Naive thymus-derived CD4-positive, alpha-beta T cell (primary cell): ENCODE data around the gene C2. TPM values are rescaled to one million over a fixed set of nuclear protein-coding genes. Genes with fewer than 3 reads are reported as not detected.
A peak's percentile ranks its signal among the peaks of the same experiment; 100 is the strongest.

ENCODE experiments used
- ATAC-seq: fragments of 150-1000 bp; cut with Tn5 transposase; 2 replicates; pipeline ENCODE4 v1.10.0; 2021; ENCODE audit warnings: mild to moderate bottlenecking, moderate library complexity
- CTCF ChIA-PET: fragments of 350-600 bp; sonication (Branson Sonifier 250); formaldehyde crosslinking; loops from one replicate; lab custom pipeline; 2021; ENCODE audit warnings: antibody characterized with exemption; lab: Charles Lee
- POLR2A ChIA-PET: fragments of 350-600 bp; sonication (Branson Sonifier 250); formaldehyde crosslinking; loops from one replicate; lab custom pipeline; 2021; ENCODE audit warnings: antibody characterized with exemption, inconsistent platforms; lab: Charles Lee
- DNase-seq, 9 donors: peaks; one replicate each; pipeline versions ENCODE4 v3.0.0 to v3.0.0-alpha.2; 2020 to 2022; ENCODE audit warnings: mixed read lengths in 1 of 9
- H3K27ac ChIP-seq: one replicate; pipeline ENCODE4 v1.7.0; 2013; ENCODE audit warnings: mild to moderate bottlenecking, low read depth, low read length, moderate library complexity
- H3K27me3 ChIP-seq, 2 donors: one replicate each; pipeline ENCODE4 v1.7.0; 2013; ENCODE audit warnings: low read length in 2 of 2, mild to moderate bottlenecking in 2 of 2, moderate library complexity in 2 of 2; ENCODE audit not compliant: control insufficient read depth in 2 of 2, insufficient read depth in 2 of 2
- H3K36me3 ChIP-seq, 3 experiments: 1 replicate in 2 of 3; 2 replicates in 1 of 3; pipeline ENCODE4 v1.7.0; 2013; ENCODE audit warnings: low read length in 3 of 3, mild to moderate bottlenecking in 3 of 3, moderate library complexity in 1 of 3; ENCODE audit not compliant: insufficient read depth in 3 of 3, control insufficient read depth in 2 of 3
- H3K4me1 ChIP-seq, 2 donors: one replicate each; pipeline ENCODE4 v1.7.0; 2013; ENCODE audit warnings: low read length in 2 of 2, mild to moderate bottlenecking in 2 of 2, moderate library complexity in 1 of 2; ENCODE audit not compliant: control insufficient read depth in 2 of 2, insufficient read depth in 2 of 2
- H3K4me3 ChIP-seq: 2 replicates; pipeline ENCODE4 v1.7.0; 2013; ENCODE audit warnings: mild to moderate bottlenecking, low read length
- H3K9me3 ChIP-seq, 3 experiments: 1 replicate in 2 of 3; 2 replicates in 1 of 3; pipeline ENCODE4 v1.7.0; 2013; ENCODE audit warnings: low read length in 3 of 3; ENCODE audit not compliant: control insufficient read depth in 2 of 3
- H3K27ac Mint-ChIP-seq, 9 donors: one replicate each; pipeline ENCODE4 v1.8.0; 2020 to 2022; ENCODE audit warnings: mixed read lengths in 9 of 9, mild to moderate bottlenecking in 8 of 9, moderate library complexity in 5 of 9, inconsistent platforms in 2 of 9
- H3K27me3 Mint-ChIP-seq, 5 donors: one replicate each; pipeline ENCODE4 v1.8.0; 2021 to 2022; ENCODE audit warnings: mixed read lengths in 5 of 5, mild to moderate bottlenecking in 1 of 5
- H3K36me3 Mint-ChIP-seq, 5 donors: one replicate each; pipeline ENCODE4 v1.8.0; 2020 to 2022; ENCODE audit warnings: mixed read lengths in 5 of 5, mild to moderate bottlenecking in 3 of 5, inconsistent platforms in 1 of 5
- H3K4me1 Mint-ChIP-seq, 7 donors: one replicate each; pipeline ENCODE4 v1.8.0; 2020 to 2022; ENCODE audit warnings: mixed read lengths in 7 of 7, mild to moderate bottlenecking in 3 of 7, inconsistent platforms in 1 of 7
- H3K4me3 Mint-ChIP-seq, 10 donors: one replicate each; pipeline ENCODE4 v1.8.0; 2020 to 2022; ENCODE audit warnings: mild to moderate bottlenecking in 10 of 10, mixed read lengths in 10 of 10, moderate library complexity in 6 of 10, inconsistent platforms in 2 of 10
- H3K9me3 Mint-ChIP-seq, 11 donors: one replicate each; pipeline ENCODE4 v1.8.0; 2020 to 2022; ENCODE audit warnings: mixed read lengths in 11 of 11, mild to moderate bottlenecking in 4 of 11, inconsistent platforms in 1 of 11, moderate library complexity in 1 of 11
- intact Hi-C, 2 donors: fragments of 100-400 bp; cut with micrococcal nuclease; formaldehyde crosslinking; loops; one replicate each; pipeline ENCODE4 v1.15.1; 2023
- polyA plus RNA-seq, 2 donors: library from polyadenylated mRNA; unstranded; fragments of 300-500 nt; fragmentation: Illumina TruSeq; gene quantifications; one replicate each; pipeline ENCODE4 v1.2.3, GENCODE V29; 2021
- total RNA-seq, 6 experiments: library from RNA in 5 of 6; stranded (reverse) in 5 of 6; gene quantifications; 1 replicate in 5 of 6; 2 replicates in 1 of 6; pipeline ENCODE4 v1.2.3 and lab custom pipeline; 2021 to 2026

The C2 gene
- total and polyA plus RNA-seq, 7 experiments from 2014 or later = 0.10 to 8.2 (median 2.1) TPM; not detected in 1

- DNase-seq (no peak), ATAC-seq (no peak)
- H3K9me3 ChIP-seq = no peaks in the 10 kb centered on the region
- H3K27ac ChIP-seq = no peak overlapping the region
- POLR2A ChIA-PET = no interaction called here
- peaks cover 0 to 5% (median 0%) of the 10 kb centered on the region in 7 donors for H3K4me1 Mint-ChIP-seq
- CTCF ChIA-PET = interaction anchor here (0.6 kb wide), 1 partner anchor 268 kb away, joined by 4 read pairs; no protein-coding TSS in a partner anchor
- H3K36me3 ChIP-seq = peaks cover 5 to 29% (median 7%) of the 10 kb centered on the region in 3 experiments
- H3K4me3 Mint-ChIP-seq = no peak overlapping the region
- H3K27ac Mint-ChIP-seq = peak overlapping the region in 4 of 9 donors; percentile 36 to 83 (median 70)
- no peaks in the 10 kb centered on the region for H3K4me1 ChIP-seq
- peaks cover 0 to 4% (median 0%) of the 10 kb centered on the region in 5 donors for H3K27me3 Mint-ChIP-seq
- intact Hi-C loops = no loop called here
- no peaks in the 10 kb centered on the region for H3K9me3 Mint-ChIP-seq
- H3K4me3 ChIP-seq = no peak overlapping the region
- H3K36me3 Mint-ChIP-seq = peaks cover 2 to 6% (median 3%) of the 10 kb centered on the region in 5 donors
- no peaks in the 10 kb centered on the region for H3K27me3 ChIP-seq
Observed at GRCh38 chr6:31948306-31948705, 20.8 kb downstream of the C2 start.

GRCh38 chr6:31948753-31949413 is 21.4 kb downstream of the C2 start:
- intact Hi-C loops = no loop called here
- no peak for DNase-seq

DNA sequence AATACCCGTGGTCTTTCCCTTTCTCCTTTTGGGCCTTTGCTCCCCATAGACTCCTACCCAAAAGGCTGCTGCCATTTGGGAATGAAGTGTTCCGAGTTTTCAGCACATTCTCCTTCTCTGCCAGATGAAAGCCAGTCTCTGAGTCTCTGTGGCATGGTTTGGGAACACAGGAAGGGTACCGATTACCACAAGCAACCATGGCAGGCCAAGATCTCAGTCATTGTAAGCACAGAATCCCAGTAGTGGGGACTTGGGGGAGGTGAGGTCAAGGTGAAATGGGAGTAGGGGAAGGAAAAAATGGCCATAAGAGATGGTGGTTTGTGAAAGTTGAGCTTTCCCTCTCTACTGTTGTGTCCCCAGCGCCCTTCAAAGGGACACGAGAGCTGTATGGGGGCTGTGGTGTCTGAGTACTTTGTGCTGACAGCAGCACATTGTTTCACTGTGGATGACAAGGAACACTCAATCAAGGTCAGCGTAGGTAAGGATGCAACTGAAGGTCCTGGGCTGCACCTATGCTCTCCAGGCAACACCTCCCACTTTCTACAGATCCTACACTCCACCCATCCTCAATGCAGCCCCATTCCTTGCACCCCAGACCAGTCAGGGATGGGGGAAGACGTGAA is 22.5 kb downstream of the C2 start:
- DNase-seq = no peak
- H3K36me3 ChIP-seq = peaks cover 11 to 47% (median 20%) of the 10 kb centered on the region in 3 experiments
- ChIA-PET POLR2A (interaction anchor here (0.7 kb wide), 2 partner anchors 9 to 59 kb away, joined by 3 to 4 read pairs; partner anchors contain the start of gene SKIC2), CTCF (interaction anchor here (0.6 to 0.9 kb wide), 3 partner anchors 10 to 202 kb away, joined by 3 to 7 read pairs (median 4); no protein-coding TSS in a partner anchor)
- Mint-ChIP-seq H3K36me3 (peaks cover 11 to 23% (median 17%) of the 10 kb centered on the region in 5 donors), H3K4me1 (peaks cover 0 to 5% (median 0%) of the 10 kb centered on the region in 7 donors), H3K27ac (peak overlapping the region in 6 of 9 donors; percentile 1 to 74 (median 24)), H3K27me3 (peaks cover 0 to 4% (median 0%) of the 10 kb centered on the region in 5 donors), H3K4me3 (no peak overlapping the region), H3K9me3 (no peaks in the 10 kb centered on the region)
- no peaks in the 10 kb centered on the region for H3K4me1 ChIP-seq
- H3K27ac ChIP-seq = no peak overlapping the region
- intact Hi-C loops = no loop called here
- H3K9me3 ChIP-seq = no peaks in the 10 kb centered on the region
- H3K4me3 ChIP-seq = no peak overlapping the region
- ATAC-seq = no peak
- H3K27me3 ChIP-seq = no peaks in the 10 kb centered on the region

More at GRCh38 chr6:31948753-31949413, 21.4 kb downstream of the C2 start:
- H3K27ac Mint-ChIP-seq = peak overlapping the region in 8 of 9 donors; percentile 4 to 74 (median 57)
- no peaks in the 10 kb centered on the region for H3K9me3 ChIP-seq
- ChIA-PET CTCF (no interaction called here), POLR2A (no interaction called here)
- peaks cover 3 to 11% (median 9%) of the 10 kb centered on the region in 5 donors for H3K36me3 Mint-ChIP-seq
- no peaks in the 10 kb centered on the region for H3K4me1 ChIP-seq
- ATAC-seq = peak; percentile 45
- H3K9me3 Mint-ChIP-seq = no peaks in the 10 kb centered on the region
- H3K4me3 Mint-ChIP-seq = no peak overlapping the region
- H3K36me3 ChIP-seq = peaks cover 5 to 35% (median 11%) of the 10 kb centered on the region in 3 experiments
- peaks cover 0 to 5% (median 0%) of the 10 kb centered on the region in 7 donors for H3K4me1 Mint-ChIP-seq
- H3K27me3 ChIP-seq = no peaks in the 10 kb centered on the region
- no peak overlapping the region for H3K4me3 ChIP-seq
- peak overlapping the region; percentile 20 for H3K27ac ChIP-seq
- peaks cover 0 to 4% (median 0%) of the 10 kb centered on the region in 5 donors for H3K27me3 Mint-ChIP-seq

DNA sequence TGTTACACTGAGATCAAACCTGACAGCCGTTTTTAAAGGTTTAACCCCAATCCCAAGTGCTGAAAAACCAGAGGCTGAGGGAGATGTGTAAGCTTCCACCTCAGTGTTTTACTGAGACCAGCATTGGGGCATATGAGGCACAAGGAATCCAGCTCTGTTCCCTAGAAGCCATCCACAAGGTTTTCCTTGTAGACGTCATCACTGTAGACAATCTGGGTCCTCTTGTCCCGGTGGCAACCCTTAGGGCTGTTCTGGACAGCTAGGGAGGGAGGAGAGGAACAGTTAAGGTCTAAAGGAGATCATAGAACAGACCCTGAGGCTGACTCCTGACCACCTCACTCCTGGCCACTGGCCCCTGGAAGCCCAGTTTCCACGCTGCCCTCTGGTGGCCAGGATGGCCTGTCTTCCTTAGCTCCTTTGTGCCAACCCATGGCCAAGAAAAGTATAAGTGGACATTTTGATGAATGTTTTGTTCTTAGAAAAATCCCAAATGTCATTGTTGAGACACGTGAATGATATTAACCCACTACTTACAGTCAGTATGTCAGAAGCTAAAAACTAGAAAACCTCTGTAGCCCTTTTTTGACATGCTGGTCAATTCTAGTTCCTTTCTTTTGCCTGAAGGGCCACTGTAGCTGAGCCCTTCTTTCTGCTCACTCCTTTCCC is 24.8 kb downstream of the C2 start:
- no peak overlapping the region for H3K4me3 ChIP-seq
- no peaks in the 10 kb centered on the region for H3K9me3 ChIP-seq
- H3K27ac Mint-ChIP-seq = peak overlapping the region in 3 of 9 donors; percentile 51 to 61 (median 52)
- no peak overlapping the region for H3K27ac ChIP-seq
- H3K9me3 Mint-ChIP-seq = no peaks in the 10 kb centered on the region
- no peaks in the 10 kb centered on the region for H3K4me1 ChIP-seq
- peaks cover 2 to 7% (median 4%) of the 10 kb centered on the region in 7 donors for H3K4me1 Mint-ChIP-seq
- H3K27me3 ChIP-seq = no peaks in the 10 kb centered on the region
- H3K4me3 Mint-ChIP-seq = no peak overlapping the region
- no peaks in the 10 kb centered on the region for H3K27me3 Mint-ChIP-seq
- H3K36me3 ChIP-seq = peaks cover 20 to 65% (median 23%) of the 10 kb centered on the region in 3 experiments
- CTCF ChIA-PET = interaction anchor here (0.6 to 1.7 kb wide), 10 partner anchors 8 to 224 kb away, joined by 3 to 5 read pairs (median 4); partner anchors contain the start of genes DDAH2, EHMT2 and HSPA1B
- ATAC-seq (peak; percentile 67), DNase-seq (peak in 1 of 9 donors; percentile 53)
- POLR2A ChIA-PET = interaction anchor here (0.5 to 1.2 kb wide), 3 partner anchors 19 to 249 kb away, joined by 3 to 6 read pairs (median 3); partner anchors contain the start of gene ABHD16A
- intact Hi-C loops = loop anchor here in 1 of 2 donors (1.0 kb wide), 1 partner anchor 406 kb away; the partner anchor contains the start of gene ATP6V1G2
- peaks cover 16 to 25% (median 18%) of the 10 kb centered on the region in 5 donors for H3K36me3 Mint-ChIP-seq

GRCh38 chr6:31952890-31953289 is 25.4 kb downstream of the C2 start:
- Mint-ChIP-seq H3K27me3 (no peaks in the 10 kb centered on the region), H3K4me3 (no peak overlapping the region), H3K9me3 (no peaks in the 10 kb centered on the region), H3K36me3 (peaks cover 16 to 25% (median 18%) of the 10 kb centered on the region in 5 donors), H3K27ac (peak overlapping the region in 5 of 9 donors; percentile 43 to 75 (median 52)), H3K4me1 (peaks cover 6 to 13% (median 9%) of the 10 kb centered on the region in 7 donors)
- no peak for ATAC-seq
- ChIA-PET CTCF (interaction anchor here (0.6 to 1.7 kb wide), 9 partner anchors 9 to 224 kb away, joined by 3 to 5 read pairs (median 3); partner anchors contain the start of genes DDAH2 and EHMT2), POLR2A (interaction anchor here (0.5 to 1.1 kb wide), 2 partner anchors 18 to 24 kb away, joined by 3 to 6 read pairs; no protein-coding TSS in a partner anchor)
- Histone ChIP-seq H3K36me3 (peaks cover 20 to 65% (median 23%) of the 10 kb centered on the region in 3 experiments), H3K9me3 (no peaks in the 10 kb centered on the region), H3K27me3 (no peaks in the 10 kb centered on the region), H3K27ac (no peak overlapping the region), H3K4me3 (no peak overlapping the region), H3K4me1 (peaks cover 3 to 5% of the 10 kb centered on the region in 2 donors)
- intact Hi-C loops = loop anchor here in 1 of 2 donors (1.0 kb wide), 1 partner anchor 407 kb away; the partner anchor contains the start of gene ATP6V1G2
- no peak for DNase-seq

DNA sequence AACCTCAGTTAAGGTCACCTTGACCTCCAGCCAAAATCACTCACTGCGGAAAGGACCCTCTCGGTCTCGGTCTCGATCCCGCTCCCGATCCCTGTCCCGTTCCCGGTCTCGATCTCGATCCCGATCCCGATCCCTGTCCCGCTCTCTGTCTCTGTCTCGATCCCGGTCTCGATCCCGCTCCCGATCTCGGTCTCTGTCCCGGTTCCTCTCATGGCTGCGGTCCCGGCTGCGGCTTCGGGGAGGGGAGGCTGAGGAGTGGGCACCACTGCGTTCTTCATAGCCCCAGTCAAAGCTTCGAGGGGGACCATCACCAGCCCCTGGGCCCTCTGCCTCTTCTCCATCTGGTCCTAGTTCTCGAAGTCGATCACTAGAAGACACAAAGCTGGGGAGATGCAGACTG is 27.0 kb downstream of the C2 start:
- Histone ChIP-seq H3K9me3 (no peaks in the 10 kb centered on the region), H3K4me1 (peaks cover 13% of the 10 kb centered on the region in 2 donors), H3K4me3 (no peak overlapping the region), H3K27me3 (no peaks in the 10 kb centered on the region), H3K36me3 (peaks cover 20 to 69% (median 23%) of the 10 kb centered on the region in 3 experiments), H3K27ac (no peak overlapping the region)
- DNase-seq = no peak
- Mint-ChIP-seq H3K9me3 (no peaks in the 10 kb centered on the region), H3K27ac (peak overlapping the region in 2 of 9 donors; percentile 17 to 43), H3K27me3 (no peaks in the 10 kb centered on the region), H3K4me3 (peak overlapping the region in 1 of 10 donors; percentile 66), H3K36me3 (peaks cover 17 to 25% (median 18%) of the 10 kb centered on the region in 5 donors), H3K4me1 (peaks cover 13 to 25% (median 23%) of the 10 kb centered on the region in 7 donors)
- POLR2A ChIA-PET = interaction anchor here (6.1 kb wide), 1 partner anchor 18 kb away, joined by 108 read pairs; the partner anchor contains the start of gene DXO
- intact Hi-C loops = no loop called here
- CTCF ChIA-PET = no interaction called here
- no peak for ATAC-seq
